Sigmoid colon (tissue), 4 donors: Measurements from ENCODE around the gene LRIT1.

Source experiments
- CTCF ChIP-seq, 4 experiments: fragments of 450-650 bp in 3 of 4; fragments of 200-600 bp in 1 of 4; IDR thresholded peaks; one replicate each; pipeline ENCODE4 v1.5.1; 2016 to 2019; ENCODE audit warnings: antibody characterized with exemption in 4 of 4, mild to moderate bottlenecking in 3 of 4, moderate library complexity in 2 of 4
- EP300 ChIP-seq, 4 donors: sonication (generic); formaldehyde crosslinking; IDR thresholded peaks; one replicate each; pipeline ENCODE4 v1.6.1; 2017; ENCODE audit warnings: antibody characterized with exemption in 4 of 4
- POLR2A ChIP-seq, 2 donors: fragments of 450-650 bp; IDR thresholded peaks; one replicate each; pipeline ENCODE4 v1.6.1; 2016; ENCODE audit warnings: antibody characterized with exemption in 2 of 2, mild to moderate bottlenecking in 2 of 2, moderate library complexity in 2 of 2
- POLR2AphosphoS5 ChIP-seq, 4 donors: sonication (generic); formaldehyde crosslinking; IDR thresholded peaks; one replicate each; pipeline ENCODE4 v1.6.1; 2017; ENCODE audit warnings: antibody characterized with exemption in 4 of 4

DNA sequence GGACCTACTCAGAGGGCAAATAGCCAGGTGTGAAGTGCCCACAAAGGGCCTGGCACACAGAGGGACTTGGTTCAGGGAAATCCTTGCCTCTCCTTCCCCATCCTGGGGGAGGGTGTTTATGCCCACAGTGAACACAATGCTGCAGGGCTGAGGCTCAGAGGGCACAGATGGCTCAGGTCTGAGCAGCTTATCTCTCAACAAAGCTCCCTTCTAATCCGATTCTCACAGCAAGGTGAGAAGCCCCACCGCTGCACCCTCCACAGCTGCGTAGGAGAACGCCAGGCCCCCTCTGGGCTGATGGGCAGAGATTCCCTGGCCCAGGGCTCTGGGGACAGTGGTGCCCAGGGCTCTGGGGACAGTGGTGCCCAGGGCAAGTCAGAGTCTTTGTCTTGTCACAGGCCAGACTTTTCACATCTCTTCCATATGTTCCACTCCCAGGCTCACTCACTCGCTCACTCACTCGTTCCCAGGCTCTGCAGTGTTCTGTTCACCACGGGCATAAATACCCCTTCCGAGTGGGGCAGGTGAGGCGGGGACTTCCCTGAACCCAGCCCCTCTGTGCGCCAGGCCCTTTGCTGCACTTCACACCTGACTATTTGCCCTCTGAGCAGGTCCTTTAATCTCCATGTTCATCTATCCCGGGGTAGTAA is 55.7 kb downstream of the LRIT1 start:
- no peak for TF ChIP-seq POLR2A (IDR thresholded peaks at IDR 0.05)
- no peak for TF ChIP-seq CTCF (IDR thresholded peaks at IDR 0.05)
- no peak for TF ChIP-seq EP300 (IDR thresholded peaks at IDR 0.05)
- no peak for TF ChIP-seq POLR2AphosphoS5 (IDR thresholded peaks at IDR 0.05)
